A549 treated with CORT108297 at 1 μM for 4 hours (cell line): ENCODE results near the gene RANBP10. TPM values are rescaled to one million over a fixed set of nuclear protein-coding genes. Genes with fewer than 3 reads are reported as not detected.

Experiments
- total RNA-seq: library from RNA; stranded (reverse); fragments of 200-300 nt; extraction: Qiagen RNA extraction; gene quantifications from 5 replicates; pipeline ENCODE4 v1.2.3, GENCODE V29; 2022

RANBP10 gene
- 8.3 to 10.2 TPM (median 9.6 TPM) in 5 replicates for total RNA-seq

DNA sequence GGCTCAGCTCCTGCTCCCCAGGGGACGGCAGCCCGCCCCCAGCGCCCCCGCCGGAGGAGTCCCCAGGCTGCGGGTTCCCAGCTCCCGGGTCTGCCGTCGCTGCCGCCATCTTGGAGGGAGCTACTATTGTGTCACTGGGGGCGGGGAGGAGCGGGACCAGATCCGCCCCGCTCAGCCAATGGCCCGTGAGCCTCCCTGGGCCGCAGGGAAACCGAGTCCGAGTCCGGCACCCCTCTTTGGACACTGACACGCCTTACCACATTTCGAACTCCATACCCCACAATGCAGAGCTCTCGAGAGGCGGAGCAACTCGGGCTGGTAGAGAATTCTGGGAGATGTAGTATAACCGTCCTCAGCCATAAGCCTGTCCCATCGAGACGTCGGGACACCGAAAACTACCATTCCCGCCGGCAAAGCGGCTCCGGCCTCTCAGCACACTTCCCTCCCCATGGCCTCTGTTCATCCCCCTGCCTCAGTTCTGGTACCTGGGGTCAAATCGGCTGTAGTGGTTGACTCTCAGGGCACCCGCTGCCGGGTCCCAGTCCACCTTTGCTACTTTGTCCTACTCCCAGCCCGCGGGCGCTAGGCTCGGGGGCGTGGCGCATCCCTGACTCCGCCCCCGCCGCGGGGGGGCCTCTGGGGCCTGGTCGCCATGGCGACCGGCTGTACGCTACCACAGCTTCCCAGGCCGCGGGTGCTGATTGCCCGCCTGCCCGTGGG is at the start of gene RANBP10, which contains the start of gene TSNAXIP1:
RANBP10 (minus strand) TSS at position 133 of the 720 bp plus-strand sequence; CDS start at position 109, 24 bp downstream.
TSNAXIP1 (plus strand) TSS at position 462 of the 720 bp plus-strand sequence. CDS start 261 bp downstream, outside the sequence.

DNA sequence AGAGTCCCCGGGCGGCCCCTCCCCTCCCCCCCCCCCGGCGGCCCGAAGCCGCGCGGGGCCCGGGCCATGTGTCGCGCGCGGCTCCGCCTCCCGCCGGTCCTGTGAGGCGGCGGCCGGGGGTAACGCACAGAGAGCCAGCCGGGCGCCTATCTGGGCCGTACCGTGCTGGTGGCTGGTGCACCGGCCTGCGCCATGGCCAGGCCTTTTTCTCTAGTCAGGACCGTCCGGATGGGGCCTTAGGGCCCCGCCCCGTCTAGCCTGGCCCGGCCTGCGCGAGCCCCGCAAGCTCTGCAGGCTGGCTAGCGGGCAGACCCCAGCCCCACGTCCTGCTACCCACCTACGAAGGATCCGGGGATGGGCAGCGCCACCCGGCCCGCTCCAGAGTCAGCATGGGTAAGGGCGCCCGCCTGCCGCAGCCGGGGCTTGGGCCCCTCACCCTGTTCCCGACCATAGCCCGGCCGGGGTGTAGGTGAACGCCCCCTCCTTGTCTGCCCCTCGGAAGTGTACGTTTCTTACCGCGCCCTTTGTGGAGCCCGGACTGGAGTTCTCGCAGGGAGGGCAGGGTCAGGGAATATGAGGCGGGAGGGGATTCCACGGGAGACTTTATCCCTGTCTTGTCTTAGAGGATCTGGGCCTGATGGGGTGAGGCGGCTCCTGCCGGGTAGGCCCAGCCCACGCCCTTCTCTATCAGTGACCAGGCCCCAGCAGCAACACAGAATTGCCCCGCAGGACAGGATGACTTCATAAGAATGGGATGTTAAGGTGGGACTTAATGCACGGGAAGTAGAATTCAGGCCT is 40.9 kb upstream of the RANBP10 start, which contains the start of gene CENPT:
CENPT (minus strand) TSS at position 630 of the 798 bp plus-strand sequence. CDS start 13,834 bp downstream, outside the sequence.

DNA sequence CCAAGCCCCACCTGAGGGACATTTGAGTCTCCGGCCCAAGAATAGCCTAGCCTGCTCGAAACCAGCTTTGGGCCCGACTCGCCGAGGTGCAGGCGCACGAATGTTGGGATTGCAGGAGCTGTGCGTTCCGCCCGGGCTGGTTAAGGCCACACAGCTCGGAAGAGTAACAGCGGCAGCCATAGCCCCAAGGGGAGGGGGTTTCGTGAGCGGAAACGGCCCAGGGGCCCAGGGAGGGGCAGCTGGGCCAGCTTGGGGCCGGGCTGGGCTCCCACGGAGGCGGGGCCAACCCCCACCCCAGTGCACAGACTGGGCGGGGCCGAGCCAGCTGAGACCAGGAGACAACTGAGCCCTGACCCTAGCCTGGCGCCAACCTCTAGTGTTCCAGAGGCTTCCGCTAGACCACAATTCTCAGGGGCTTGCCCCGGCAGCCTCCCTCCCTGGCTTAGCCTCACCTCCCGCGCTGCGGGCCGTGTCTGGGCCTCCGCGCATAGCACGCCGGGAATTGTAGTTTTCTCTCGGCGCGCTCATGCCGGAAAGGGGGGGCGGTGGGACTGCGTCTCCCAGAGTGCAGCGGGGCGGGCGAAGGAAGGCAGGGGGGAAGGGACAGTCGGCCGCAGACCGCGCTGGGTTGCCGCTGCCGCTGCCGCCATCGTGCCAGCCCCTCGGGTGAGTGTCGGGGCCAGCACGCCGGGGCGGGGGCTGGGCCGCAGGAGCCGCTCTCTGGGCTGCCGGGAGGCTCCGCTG is 40.1 kb upstream of the RANBP10 start, which contains the start of gene NUTF2:
NUTF2 (plus strand) TSS at position 614 of the 744 bp plus-strand sequence. CDS start 18,198 bp downstream, outside the sequence.

DNA sequence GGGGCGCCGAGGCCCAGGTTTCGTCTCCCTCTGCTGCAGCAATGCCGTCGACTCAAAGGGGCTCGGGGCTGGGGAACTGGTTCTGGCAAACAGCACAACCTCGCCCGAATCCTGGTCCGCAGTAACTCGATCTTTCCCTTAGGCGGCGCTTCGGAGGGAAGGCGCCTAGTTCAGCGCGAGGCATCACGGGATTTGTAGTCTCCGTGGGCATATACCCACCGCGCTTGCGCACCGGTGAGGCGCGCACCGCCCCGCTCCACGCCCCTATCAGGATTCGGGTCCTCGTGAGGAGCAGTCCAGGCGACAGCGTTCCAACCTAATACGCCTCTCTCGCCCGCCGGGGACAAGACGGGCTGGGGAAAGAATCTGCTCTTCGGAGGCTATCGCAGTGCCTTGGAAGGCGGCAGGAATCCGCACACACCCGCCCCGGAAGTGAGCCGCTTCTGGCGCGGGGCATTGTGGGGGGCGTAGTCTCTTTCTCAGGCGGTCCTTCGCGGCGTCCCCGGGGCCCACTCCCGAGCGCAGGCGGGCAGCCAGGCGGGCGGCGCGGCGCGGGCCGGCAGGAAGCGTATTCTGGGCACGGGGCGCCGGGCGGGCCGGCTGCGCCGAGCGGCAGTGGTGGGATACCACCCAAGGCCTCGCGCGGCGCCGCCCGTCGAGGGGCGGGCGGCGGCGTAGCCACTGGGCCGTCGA is 35.6 kb upstream of the RANBP10 start, which contains the start of gene THAP11:
THAP11 (plus strand) TSS at position 505 of the 693 bp plus-strand sequence. CDS start 235 bp downstream, outside the sequence.

DNA sequence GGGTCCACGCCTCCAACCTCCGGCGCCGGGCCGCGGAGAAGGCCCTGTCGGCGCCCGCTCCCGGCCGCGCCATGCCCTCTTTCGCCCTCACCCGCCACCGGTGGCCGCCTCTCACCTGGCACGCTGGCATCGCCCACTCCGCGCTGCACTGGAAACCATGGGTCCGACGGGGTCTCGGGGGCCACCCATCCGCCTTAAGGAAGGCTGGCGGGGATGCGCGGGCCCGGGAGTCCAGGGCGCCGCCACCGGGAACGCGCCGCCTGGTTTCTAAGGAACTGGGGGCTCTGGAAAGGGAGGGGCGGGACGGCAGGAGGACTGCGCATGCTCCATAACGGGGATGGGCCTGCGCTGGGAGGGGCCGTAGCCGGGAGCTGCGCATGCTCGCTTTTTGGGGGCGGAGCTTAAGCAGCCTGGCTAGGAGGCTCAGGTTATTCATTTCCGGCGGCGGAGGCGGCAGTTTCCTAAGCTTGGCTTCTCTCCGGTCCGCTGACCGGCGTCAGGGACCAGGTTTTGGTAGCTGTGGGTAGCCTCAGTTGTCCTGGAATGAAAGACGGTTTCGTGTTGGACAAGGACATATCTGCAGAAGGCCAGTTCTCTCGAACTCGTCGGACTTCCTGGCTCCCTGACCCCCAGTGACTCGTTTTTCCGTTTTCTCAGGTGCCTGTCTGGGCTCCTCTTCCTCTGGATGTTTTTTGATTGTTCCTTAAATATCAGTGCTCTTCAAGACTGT is 87.1 kb downstream of the RANBP10 start, which contains the start of gene GFOD2:
GFOD2 (minus strand) TSS at position 269 of the 730 bp plus-strand sequence. CDS start 33,601 bp downstream, outside the sequence.

Other genes with a start within 250 kb of the RANBP10 start
- gene CTCF, start 244.0 kb downstream of the RANBP10 start, total RNA-seq: 33.0 to 40.9 TPM (median 35.4 TPM) in 5 replicates
- 1.3 to 1.8 TPM (median 1.7 TPM) in 5 replicates for gene CARMIL2, start 161.4 kb downstream of the RANBP10 start, total RNA-seq
- 27.6 to 38.3 TPM (median 36.3 TPM) in 5 replicates for gene ACD, start 146.3 kb downstream of the RANBP10 start, total RNA-seq
- gene PARD6A, start 145.6 kb downstream of the RANBP10 start, total RNA-seq: 1.0 to 2.3 TPM (median 1.8 TPM) in 5 replicates
- gene ENKD1, start 139.8 kb downstream of the RANBP10 start, total RNA-seq: 6.7 to 12.9 TPM (median 12.3 TPM) in 5 replicates
- gene C16orf86, start 139.7 kb downstream of the RANBP10 start, total RNA-seq: 0.16 to 0.19 TPM (median 0.18 TPM) in 3 of 5 replicates, not detected in the others
- 16.2 to 17.8 TPM (median 16.9 TPM) in 5 replicates for gene GFOD2, start 87.2 kb downstream of the RANBP10 start, total RNA-seq
- gene TSNAXIP1, start 329 bp upstream of the RANBP10 start, total RNA-seq: 0.40 to 0.83 TPM (median 0.61 TPM) in 5 replicates
- 26.4 to 43.9 TPM (median 41.9 TPM) in 5 replicates for gene THAP11, start 35.8 kb upstream of the RANBP10 start, total RNA-seq
- gene NUTF2, start 40.4 kb upstream of the RANBP10 start, total RNA-seq: 226 to 250 TPM (median 240 TPM) in 5 replicates
- 25.7 to 33.9 TPM (median 29.4 TPM) in 5 replicates for gene CENPT, start 41.1 kb upstream of the RANBP10 start, total RNA-seq
- gene EDC4, start 66.5 kb upstream of the RANBP10 start, total RNA-seq: 42.6 to 67.0 TPM (median 63.9 TPM) in 5 replicates
- gene NRN1L, start 78.3 kb upstream of the RANBP10 start, total RNA-seq: 0.14 to 0.32 TPM (median 0.27 TPM) in 4 of 5 replicates, not detected in the other
- gene PSKH1, start 86.7 kb upstream of the RANBP10 start, total RNA-seq: 11.0 to 19.4 TPM (median 16.2 TPM) in 5 replicates
- gene CTRL, start 125.3 kb upstream of the RANBP10 start, total RNA-seq: 1.2 to 2.7 TPM (median 1.6 TPM) in 5 replicates
- gene PSMB10, start 130.3 kb upstream of the RANBP10 start, total RNA-seq: 36.5 to 61.0 TPM (median 54.1 TPM) in 5 replicates
- gene LCAT, start 137.6 kb upstream of the RANBP10 start, total RNA-seq: 6.5 to 12.5 TPM (median 11.5 TPM) in 5 replicates
- 23.7 to 35.7 TPM (median 32.6 TPM) in 5 replicates for gene SLC12A4, start 162.1 kb upstream of the RANBP10 start, total RNA-seq
- not detected in 5 replicates for gene DPEP3, start 173.9 kb upstream of the RANBP10 start, total RNA-seq
- gene DPEP2, start 192.9 kb upstream of the RANBP10 start, total RNA-seq: not detected in 5 replicates
- gene DPEP2NB, start 209.4 kb upstream of the RANBP10 start, total RNA-seq: not detected in 5 replicates
- 17.0 to 20.9 TPM (median 20.2 TPM) in 5 replicates for gene DDX28, start 216.7 kb upstream of the RANBP10 start, total RNA-seq
- 16.2 to 19.8 TPM (median 17.6 TPM) in 5 replicates for gene DUS2, start 216.7 kb upstream of the RANBP10 start, total RNA-seq